Gastrocnemius medialis (tissue), 4 donors: ENCODE measurements around the gene CRK.

Experiments
- POLR2A ChIP-seq, 2 donors: fragments of 450-650 bp; IDR thresholded peaks; one replicate each; pipeline ENCODE4 v1.6.1; 2017; ENCODE audit warnings: antibody characterized with exemption in 2 of 2, mild to moderate bottlenecking in 2 of 2, moderate library complexity in 2 of 2
- TF ChIP-seq, protein P1 (sequence below), 5 experiments: fragments of 450-650 bp in 3 of 5; fragments of 200-600 bp in 2 of 5; sonication (generic) in 2 of 5; IDR thresholded peaks in 4 of 5; conservative IDR thresholded peaks in 1 of 5; 1 replicate in 4 of 5; 2 replicates in 1 of 5; pipeline ENCODE4 v1.5.1; 2016 to 2019; ENCODE audit warnings: antibody characterized with exemption in 5 of 5, mild to moderate bottlenecking in 3 of 5, moderate library complexity in 3 of 5

DNA sequence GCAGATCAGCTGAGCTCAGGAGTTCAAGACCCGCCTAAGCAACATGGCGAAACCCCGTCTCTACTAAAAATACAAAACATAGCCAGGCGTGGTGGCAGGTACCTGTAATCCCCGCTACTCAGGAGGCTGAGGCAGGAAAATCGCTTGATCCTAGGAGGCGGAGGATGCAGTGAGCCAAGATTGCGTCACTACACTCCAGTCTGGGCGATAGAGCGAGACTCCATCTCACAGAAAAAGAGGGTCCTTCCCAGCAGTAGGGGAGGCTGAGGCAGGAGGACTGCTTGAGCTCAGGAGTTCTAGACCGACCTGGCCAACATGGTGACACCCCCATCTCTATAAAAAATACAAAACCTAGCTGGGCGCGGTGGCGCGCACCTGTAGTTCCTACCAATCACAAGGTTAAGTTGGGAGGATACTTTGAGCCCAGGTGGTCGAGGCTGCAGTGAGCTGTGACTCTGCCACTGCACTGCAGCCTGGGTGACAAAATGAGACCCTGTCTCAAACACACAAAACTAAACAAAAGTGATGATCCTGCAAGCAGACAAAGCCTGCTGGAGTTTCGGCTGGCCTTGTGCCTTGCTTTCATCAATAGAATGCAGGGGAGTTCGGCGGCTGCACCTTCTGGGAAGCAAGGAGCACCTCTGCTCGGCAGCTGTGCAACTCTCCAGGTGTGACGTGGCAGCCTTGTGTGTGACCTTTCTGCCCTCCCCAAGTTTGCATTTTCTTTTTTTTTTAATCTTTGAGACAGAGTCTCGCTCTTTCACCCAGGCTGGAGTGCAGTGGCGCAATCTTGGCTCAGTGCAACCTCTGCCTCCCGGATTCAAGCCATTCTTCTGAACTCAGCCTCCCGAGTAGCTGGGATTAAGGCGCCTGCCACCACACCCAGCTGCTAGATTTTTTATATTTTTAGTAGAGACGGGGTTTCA lies 43.6 kb downstream of the CRK start:
- TF ChIP-seq, protein P1, sequence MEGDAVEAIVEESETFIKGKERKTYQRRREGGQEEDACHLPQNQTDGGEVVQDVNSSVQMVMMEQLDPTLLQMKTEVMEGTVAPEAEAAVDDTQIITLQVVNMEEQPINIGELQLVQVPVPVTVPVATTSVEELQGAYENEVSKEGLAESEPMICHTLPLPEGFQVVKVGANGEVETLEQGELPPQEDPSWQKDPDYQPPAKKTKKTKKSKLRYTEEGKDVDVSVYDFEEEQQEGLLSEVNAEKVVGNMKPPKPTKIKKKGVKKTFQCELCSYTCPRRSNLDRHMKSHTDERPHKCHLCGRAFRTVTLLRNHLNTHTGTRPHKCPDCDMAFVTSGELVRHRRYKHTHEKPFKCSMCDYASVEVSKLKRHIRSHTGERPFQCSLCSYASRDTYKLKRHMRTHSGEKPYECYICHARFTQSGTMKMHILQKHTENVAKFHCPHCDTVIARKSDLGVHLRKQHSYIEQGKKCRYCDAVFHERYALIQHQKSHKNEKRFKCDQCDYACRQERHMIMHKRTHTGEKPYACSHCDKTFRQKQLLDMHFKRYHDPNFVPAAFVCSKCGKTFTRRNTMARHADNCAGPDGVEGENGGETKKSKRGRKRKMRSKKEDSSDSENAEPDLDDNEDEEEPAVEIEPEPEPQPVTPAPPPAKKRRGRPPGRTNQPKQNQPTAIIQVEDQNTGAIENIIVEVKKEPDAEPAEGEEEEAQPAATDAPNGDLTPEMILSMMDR (IDR thresholded peaks at IDR 0.05 in 4 of 5, conservative IDR thresholded peaks at IDR 0.05 in 1 of 5): no peak
- no peak for TF ChIP-seq POLR2A (IDR thresholded peaks at IDR 0.05)
